HCT116 (cell line): Measurements from ENCODE around the gene GJC1. TPM values are rescaled to one million over a fixed set of nuclear protein-coding genes. Genes with fewer than 3 reads are reported as not detected.

Experiments
- ATAC-seq: fragments of 200-7000 bp; cut with Tn5 transposase; 2 replicates; pipeline ENCODE4 v1.9.1; 2020; ENCODE audit warnings: mild to moderate bottlenecking, moderate library complexity
- BruUV-seq: library from RNA; stranded (reverse); fragments of 400-500 nt; replicated peaks from 2 replicates; lab custom pipeline; 2021; lab: Mats Ljungman, UMichigan
- CTCF ChIA-PET: fragments of 300-600 bp; sonication (Branson Sonifier 250); formaldehyde crosslinking; loops from one replicate; lab custom pipeline; 2021; ENCODE audit warnings: antibody characterized with exemption; lab: Charles Lee
- POLR2A ChIA-PET: fragments of 300-600, 350-600 bp; sonication (Branson Sonifier 250); formaldehyde crosslinking; loops from one replicate; lab custom pipeline; 2021; ENCODE audit warnings: antibody characterized with exemption; lab: Charles Lee
- RAD21 ChIA-PET, 2 experiments: fragments of 300-600 bp; sonication (Branson Sonifier 250); formaldehyde crosslinking; loops; one replicate each; lab custom pipeline; 2023; ENCODE audit warnings: low total read pairs in 2 of 2; ENCODE audit not compliant: uncharacterized antibody in 2 of 2, unreplicated experiment in 2 of 2, low non-redundant PET in 1 of 2; lab: Charles Lee
- DNase-seq: peaks from one replicate; pipeline ENCODE4 v3.0.0-alpha.2; 2010; ENCODE audit warnings: low read depth, low spot score
- H2AFZ ChIP-seq: fragments of 200-600 bp; shearing (Covaris generic), sonication (generic); 2 replicates; pipeline ENCODE4 v1.6.1; 2017; ENCODE audit warnings: low read depth, mixed run types, mixed read lengths, antibody characterized with exemption, low read length; ENCODE audit not compliant: poor library complexity, severe bottlenecking
- H3K27ac ChIP-seq: 2 replicates; pipeline ENCODE4 v1.5.1; 2012; ENCODE audit warnings: low read depth, low read length
- H3K27me3 ChIP-seq: fragments of 200-600 bp; sonication (generic); 2 replicates; pipeline ENCODE4 v1.6.1; 2016; ENCODE audit warnings: mixed run types, low read length, mixed read lengths; ENCODE audit not compliant: insufficient read depth
- H3K36me3 ChIP-seq, 2 experiments: fragments of 200-500 bp in 1 of 2; fragments of 200-600 bp in 1 of 2; sonication (Bioruptor generic) in 1 of 2; sonication (generic) in 1 of 2; 2 replicates each; pipeline versions ENCODE4 v1.5.1 to v1.6.1; 2014 to 2016; ENCODE audit warnings: low read length in 2 of 2, inconsistent platforms in 1 of 2, mixed read lengths in 1 of 2, mixed run types in 1 of 2; ENCODE audit not compliant: insufficient read depth in 2 of 2, control insufficient read depth in 1 of 2
- H3K4me1 ChIP-seq, 2 experiments: fragments of 200-600 bp in 1 of 2; sonication (generic) in 1 of 2; 2 replicates each; pipeline versions ENCODE4 v1.5.1 to v1.6.1; 2012 to 2017; ENCODE audit warnings: low read length in 2 of 2, inconsistent platforms in 1 of 2, mild to moderate bottlenecking in 1 of 2, mixed read lengths in 1 of 2, mixed run types in 1 of 2, moderate library complexity in 1 of 2; ENCODE audit not compliant: insufficient read depth in 2 of 2, control insufficient read depth in 1 of 2
- H3K4me2 ChIP-seq: fragments of 200-600 bp; sonication (generic); 2 replicates; pipeline ENCODE4 v1.6.1; 2017; ENCODE audit warnings: mixed run types, low read length, mixed read lengths
- H3K4me3 ChIP-seq, 2 experiments: fragments of 200-600 bp in 1 of 2; sonication (generic) in 1 of 2; replicated peaks in 1 of 2; 2 replicates each; pipeline ENCODE4 v1.5.1; 2011 to 2016; ENCODE audit warnings: low read length in 2 of 2, control low read depth in 1 of 2, low read depth in 1 of 2, mild to moderate bottlenecking in 1 of 2, mixed read lengths in 1 of 2, mixed run types in 1 of 2
- H3K79me2 ChIP-seq: fragments of 200-600 bp; sonication (generic); 2 replicates; pipeline ENCODE4 v1.6.1; 2017; ENCODE audit warnings: mild to moderate bottlenecking, mixed run types, low read length, moderate library complexity, mixed read lengths; ENCODE audit not compliant: insufficient read depth
- H3K9ac ChIP-seq: fragments of 200-600 bp; sonication (generic); 2 replicates; pipeline ENCODE4 v1.6.1; 2016; ENCODE audit warnings: low read length, mixed read lengths
- H3K9me2 ChIP-seq: fragments of 200-600 bp; sonication (generic), shearing (Covaris generic); 2 replicates; pipeline ENCODE4 v1.6.1; 2017; ENCODE audit warnings: mixed run types, mild to moderate bottlenecking, moderate library complexity; ENCODE audit not compliant: insufficient read depth
- H3K9me3 ChIP-seq, 2 experiments: fragments of 200-500 bp in 1 of 2; fragments of 200-600 bp in 1 of 2; sonication (Bioruptor generic) in 1 of 2; sonication (generic) in 1 of 2; 2 replicates each; pipeline ENCODE4 v1.6.1; 2014 to 2017; ENCODE audit warnings: low read length in 2 of 2, mixed read lengths in 2 of 2, inconsistent platforms in 1 of 2, low read depth in 1 of 2, mild to moderate bottlenecking in 1 of 2, mixed run types in 1 of 2, moderate library complexity in 1 of 2; ENCODE audit not compliant: control insufficient read depth in 1 of 2, insufficient read depth in 1 of 2
- H4K20me1 ChIP-seq: fragments of 200-600 bp; sonication (generic), shearing (Covaris generic); 2 replicates; pipeline ENCODE4 v1.6.1; 2017; ENCODE audit warnings: mixed run types, mild to moderate bottlenecking, moderate library complexity; ENCODE audit not compliant: insufficient read depth
- CBX3 ChIP-seq: IDR thresholded peaks from 2 replicates; pipeline ENCODE4 v1.6.1; 2012; ENCODE audit warnings: low read depth
- ELF1 ChIP-seq: IDR thresholded peaks from 2 replicates; pipeline ENCODE4 v1.6.1; 2012; ENCODE audit warnings: low read depth, borderline replicate concordance
- EZH2 ChIP-seq: fragments of 200-600 bp; sonication (generic); IDR thresholded peaks from 2 replicates; pipeline ENCODE4 v1.6.1; 2017; ENCODE audit warnings: antibody characterized with exemption, mixed run types
- EZH2phosphoT487 ChIP-seq: fragments of 200-600 bp; IDR thresholded peaks from 2 replicates; pipeline ENCODE4 v1.6.1; 2018; ENCODE audit warnings: antibody characterized with exemption, borderline replicate concordance
- ZFX ChIP-seq: fragments of 450-650 bp; IDR thresholded peaks from 2 replicates; pipeline ENCODE4 v1.6.1; 2017
- intact Hi-C: fragments of 100-400 bp; cut with micrococcal nuclease; formaldehyde crosslinking; loops from 2 replicates; pipeline ENCODE4 v1.10.0; 2022
- total RNA-seq: library from RNA; stranded (reverse); gene quantifications from one replicate; pipeline ENCODE4 v1.2.1, GENCODE V29; 2021; ENCODE audit not compliant: unreplicated experiment
- TF ChIP-seq, protein P1 (sequence below): IDR thresholded peaks from 2 replicates; pipeline ENCODE4 v1.6.1; 2012; ENCODE audit warnings: low read depth

GJC1 gene
- total RNA-seq, 1 experiment from 2014 or later, result 62.4 TPM

DNA sequence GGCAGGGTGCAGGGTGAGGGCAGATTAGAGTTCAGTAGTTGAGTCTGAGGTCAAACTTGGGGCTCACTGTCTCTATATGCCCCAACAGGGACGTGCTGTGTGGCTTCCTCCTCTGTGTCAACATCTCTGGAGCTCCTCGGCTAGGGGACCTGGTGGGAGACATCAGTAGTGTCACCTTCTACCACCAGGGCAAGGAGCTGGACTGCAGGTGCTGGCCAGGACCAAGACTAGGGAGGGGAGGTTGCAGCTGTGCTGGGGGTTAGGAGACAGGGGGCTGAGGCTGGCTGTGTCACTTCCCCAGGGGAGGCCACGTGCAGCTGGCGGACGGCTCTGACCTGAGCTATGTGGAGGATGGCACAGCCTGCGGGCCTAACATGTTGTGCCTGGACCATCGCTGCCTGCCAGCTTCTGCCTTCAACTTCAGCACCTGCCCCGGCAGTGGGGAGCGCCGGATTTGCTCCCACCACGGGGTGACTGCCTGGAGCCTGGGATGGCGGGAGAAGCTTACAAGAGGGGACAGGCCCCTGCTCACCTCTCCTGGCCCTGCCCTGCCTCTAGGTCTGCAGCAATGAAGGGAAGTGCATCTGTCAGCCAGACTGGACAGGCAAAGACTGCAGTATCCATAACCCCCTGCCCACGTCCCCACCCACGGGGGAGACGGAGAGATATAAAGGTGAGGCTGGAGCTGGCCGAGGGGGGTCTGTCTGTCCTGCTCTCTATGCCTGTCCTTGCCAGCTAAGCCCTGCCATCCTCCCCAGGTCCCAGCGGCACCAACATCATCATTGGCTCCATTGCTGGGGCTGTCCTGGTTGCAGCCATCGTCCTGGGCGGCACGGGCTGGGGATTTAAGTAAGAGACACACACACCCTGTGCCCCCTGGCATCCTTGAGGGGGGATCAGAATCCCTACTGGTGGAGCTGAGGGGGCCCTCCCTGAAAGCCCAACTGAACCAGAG is 52.4 kb downstream of the GJC1 start:
- no peak overlapping the region for H2AFZ ChIP-seq
- no peaks in the 10 kb centered on the region for H3K27me3 ChIP-seq
- H3K79me2 ChIP-seq, result no peaks in the 10 kb centered on the region
- H3K36me3 ChIP-seq, result no peaks in the 10 kb centered on the region
- no peak overlapping the region for H3K4me3 ChIP-seq
- no peak for ATAC-seq
- no peaks in the 10 kb centered on the region for H4K20me1 ChIP-seq
- intact Hi-C loops, result loop anchor here (10.0 kb wide), 2 partner anchors 317 to 357 kb away; partner anchors contain the start of genes ACBD4 and PLCD3
- BruUV-seq, result no TSS peak
- H3K9me3 ChIP-seq, result no peaks in the 10 kb centered on the region
- DNase-seq, result no peak
- H3K4me1 ChIP-seq, result peaks cover 3 to 44% of the 10 kb centered on the region in 2 experiments; a peak in 3 of 4 replicates
- H3K9ac ChIP-seq, result no peak overlapping the region
- CTCF ChIA-PET, result interaction anchor here (1.1 to 5.3 kb wide), 6 partner anchors 65 to 244 kb away, joined by 3 to 52 read pairs (median 8); no protein-coding TSS in a partner anchor
- no peaks in the 10 kb centered on the region for H3K9me2 ChIP-seq
- TF ChIP-seq ELF1, result no peak
- TF ChIP-seq, protein P1, sequence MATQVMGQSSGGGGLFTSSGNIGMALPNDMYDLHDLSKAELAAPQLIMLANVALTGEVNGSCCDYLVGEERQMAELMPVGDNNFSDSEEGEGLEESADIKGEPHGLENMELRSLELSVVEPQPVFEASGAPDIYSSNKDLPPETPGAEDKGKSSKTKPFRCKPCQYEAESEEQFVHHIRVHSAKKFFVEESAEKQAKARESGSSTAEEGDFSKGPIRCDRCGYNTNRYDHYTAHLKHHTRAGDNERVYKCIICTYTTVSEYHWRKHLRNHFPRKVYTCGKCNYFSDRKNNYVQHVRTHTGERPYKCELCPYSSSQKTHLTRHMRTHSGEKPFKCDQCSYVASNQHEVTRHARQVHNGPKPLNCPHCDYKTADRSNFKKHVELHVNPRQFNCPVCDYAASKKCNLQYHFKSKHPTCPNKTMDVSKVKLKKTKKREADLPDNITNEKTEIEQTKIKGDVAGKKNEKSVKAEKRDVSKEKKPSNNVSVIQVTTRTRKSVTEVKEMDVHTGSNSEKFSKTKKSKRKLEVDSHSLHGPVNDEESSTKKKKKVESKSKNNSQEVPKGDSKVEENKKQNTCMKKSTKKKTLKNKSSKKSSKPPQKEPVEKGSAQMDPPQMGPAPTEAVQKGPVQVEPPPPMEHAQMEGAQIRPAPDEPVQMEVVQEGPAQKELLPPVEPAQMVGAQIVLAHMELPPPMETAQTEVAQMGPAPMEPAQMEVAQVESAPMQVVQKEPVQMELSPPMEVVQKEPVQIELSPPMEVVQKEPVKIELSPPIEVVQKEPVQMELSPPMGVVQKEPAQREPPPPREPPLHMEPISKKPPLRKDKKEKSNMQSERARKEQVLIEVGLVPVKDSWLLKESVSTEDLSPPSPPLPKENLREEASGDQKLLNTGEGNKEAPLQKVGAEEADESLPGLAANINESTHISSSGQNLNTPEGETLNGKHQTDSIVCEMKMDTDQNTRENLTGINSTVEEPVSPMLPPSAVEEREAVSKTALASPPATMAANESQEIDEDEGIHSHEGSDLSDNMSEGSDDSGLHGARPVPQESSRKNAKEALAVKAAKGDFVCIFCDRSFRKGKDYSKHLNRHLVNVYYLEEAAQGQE, result no peak
- TF ChIP-seq EZH2phosphoT487, result no peak
- TF ChIP-seq EZH2, result no peak
- no peak for TF ChIP-seq ZFX
- TF ChIP-seq CBX3, result no peak
- TF ChIP-seq, all 23 proteins: peak for 0
- POLR2A ChIA-PET, result interaction anchor here (0.6 kb wide), 1 partner anchor 107 kb away, joined by 3 read pairs; no protein-coding TSS in a partner anchor
- Histone ChIP-seq H3K4me2 (no peak overlapping the region), H3K27ac (no peak overlapping the region; the same call in 1 of the 2 replicates)
- RAD21 ChIA-PET, result no interaction called here
